Liver (tissue), 3 donors: Measurements from ENCODE around the gene OR2T10.

ENCODE experiments used
- EGR1 ChIP-seq, 2 donors: IDR thresholded peaks; 2 replicates each; pipeline ENCODE4 v1.6.1; 2016 to 2018; ENCODE audit warnings: antibody characterized with exemption in 2 of 2, low read depth in 2 of 2
- FOXA1 ChIP-seq: IDR thresholded peaks from 2 replicates; pipeline ENCODE4 v1.6.1; 2016; ENCODE audit warnings: antibody characterized with exemption
- FOXA2 ChIP-seq: IDR thresholded peaks from 2 replicates; pipeline ENCODE4 v1.6.1; 2016; ENCODE audit warnings: antibody characterized with exemption
- GABPA ChIP-seq, 2 donors: IDR thresholded peaks in 1 of 2; conservative IDR thresholded peaks in 1 of 2; 2 replicates each; pipeline ENCODE4 v1.6.1; 2016; ENCODE audit warnings: antibody characterized with exemption in 2 of 2, mild to moderate bottlenecking in 1 of 2, moderate library complexity in 1 of 2
- JUND ChIP-seq, 2 donors: IDR thresholded peaks; 2 replicates each; pipeline ENCODE4 v1.6.1; 2016; ENCODE audit warnings: antibody characterized with exemption in 2 of 2
- RAD21 ChIP-seq, 2 donors: IDR thresholded peaks; 2 replicates each; pipeline ENCODE4 v1.6.1; 2016; ENCODE audit warnings: antibody characterized with exemption in 2 of 2, mild to moderate bottlenecking in 2 of 2
- RXRA ChIP-seq, 2 donors: IDR thresholded peaks; 2 replicates each; pipeline ENCODE4 v1.6.1; 2017 to 2018; ENCODE audit warnings: antibody characterized with exemption in 2 of 2, mild to moderate bottlenecking in 1 of 2
- SP1 ChIP-seq: IDR thresholded peaks from 2 replicates; pipeline ENCODE4 v1.6.1; 2018; ENCODE audit warnings: antibody characterized with exemption, mild to moderate bottlenecking
- TAF1 ChIP-seq: conservative IDR thresholded peaks from 2 replicates; pipeline ENCODE4 v1.6.1; 2016; ENCODE audit warnings: antibody characterized with exemption, mild to moderate bottlenecking
- TF ChIP-seq, protein P1 (sequence below): fragments of 150-350 bp; IDR thresholded peaks from 2 replicates; pipeline ENCODE4 v1.5.1; 2017; ENCODE audit warnings: improper control_type of control experiment, low read depth, low read length; ENCODE audit not compliant: missing input control
- TF ChIP-seq, protein P2 (sequence below): IDR thresholded peaks from 2 replicates; pipeline ENCODE4 v1.6.1; 2016; ENCODE audit warnings: antibody characterized with exemption, mild to moderate bottlenecking
- TF ChIP-seq, protein P3 (sequence below): IDR thresholded peaks from 2 replicates; pipeline ENCODE4 v1.6.1; 2016; ENCODE audit warnings: antibody characterized with exemption
- TF ChIP-seq, protein P4 (sequence below): IDR thresholded peaks from 2 replicates; pipeline ENCODE4 v1.6.1; 2016; ENCODE audit warnings: antibody characterized with exemption
- TF ChIP-seq, protein P5 (sequence below): IDR thresholded peaks from 2 replicates; pipeline ENCODE4 v1.6.1; 2016; ENCODE audit warnings: antibody characterized with exemption
- donor health status: healthy.
- donor health status: healthy.

DNA sequence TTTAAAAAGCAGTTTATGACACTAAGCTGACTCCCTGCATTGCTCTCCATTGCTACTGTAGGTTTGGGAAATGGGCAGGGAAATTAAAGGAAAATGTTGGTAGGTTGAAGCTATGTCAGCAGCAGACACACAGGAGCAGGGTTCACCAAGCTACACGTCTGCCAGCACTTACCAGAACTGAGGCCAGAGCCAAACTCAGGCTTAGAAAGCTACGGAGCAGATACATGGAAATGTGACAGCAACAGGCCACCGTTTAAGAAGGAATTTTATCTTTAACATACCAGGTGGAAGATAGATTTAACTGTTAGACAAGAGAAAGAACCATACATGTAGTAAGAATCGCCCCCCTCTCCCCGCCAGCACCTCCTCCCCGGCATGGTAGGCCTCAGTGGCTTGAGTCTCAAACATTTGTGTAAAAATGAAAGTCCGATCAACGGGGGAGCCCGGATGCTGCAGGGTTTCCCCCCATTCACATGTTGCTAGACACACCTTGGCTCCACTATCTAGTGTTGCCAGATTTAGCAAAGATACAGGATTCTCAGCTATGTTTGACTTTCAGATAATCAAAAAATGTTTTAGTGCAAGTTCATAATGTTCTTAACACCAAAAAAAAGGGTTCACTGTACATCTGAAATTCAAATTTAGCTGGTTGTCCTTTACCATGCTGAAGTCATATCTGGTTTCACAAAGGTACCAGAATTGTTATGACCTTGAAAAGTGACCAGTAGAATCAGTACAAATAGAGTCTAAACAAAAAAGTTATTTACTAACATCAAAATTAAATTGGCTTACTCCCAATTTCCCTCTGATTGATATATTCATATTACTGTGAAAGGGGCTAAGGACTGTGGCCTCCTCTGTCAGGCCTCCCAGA is 30.7 kb upstream of the OR2T10 start:
- TF ChIP-seq, protein P1, sequence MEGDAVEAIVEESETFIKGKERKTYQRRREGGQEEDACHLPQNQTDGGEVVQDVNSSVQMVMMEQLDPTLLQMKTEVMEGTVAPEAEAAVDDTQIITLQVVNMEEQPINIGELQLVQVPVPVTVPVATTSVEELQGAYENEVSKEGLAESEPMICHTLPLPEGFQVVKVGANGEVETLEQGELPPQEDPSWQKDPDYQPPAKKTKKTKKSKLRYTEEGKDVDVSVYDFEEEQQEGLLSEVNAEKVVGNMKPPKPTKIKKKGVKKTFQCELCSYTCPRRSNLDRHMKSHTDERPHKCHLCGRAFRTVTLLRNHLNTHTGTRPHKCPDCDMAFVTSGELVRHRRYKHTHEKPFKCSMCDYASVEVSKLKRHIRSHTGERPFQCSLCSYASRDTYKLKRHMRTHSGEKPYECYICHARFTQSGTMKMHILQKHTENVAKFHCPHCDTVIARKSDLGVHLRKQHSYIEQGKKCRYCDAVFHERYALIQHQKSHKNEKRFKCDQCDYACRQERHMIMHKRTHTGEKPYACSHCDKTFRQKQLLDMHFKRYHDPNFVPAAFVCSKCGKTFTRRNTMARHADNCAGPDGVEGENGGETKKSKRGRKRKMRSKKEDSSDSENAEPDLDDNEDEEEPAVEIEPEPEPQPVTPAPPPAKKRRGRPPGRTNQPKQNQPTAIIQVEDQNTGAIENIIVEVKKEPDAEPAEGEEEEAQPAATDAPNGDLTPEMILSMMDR: no peak
- TF ChIP-seq FOXA1 (no peak), RAD21 (IDR thresholded peaks at IDR 0.05) (no peak), JUND (IDR thresholded peaks at IDR 0.05) (no peak), RXRA (IDR thresholded peaks at IDR 0.05) (no peak), SP1 (no peak), TAF1 (no peak), FOXA2 (no peak), GABPA (IDR thresholded peaks at IDR 0.05 in 1 of 2, conservative IDR thresholded peaks at IDR 0.05 in 1 of 2) (no peak), EGR1 (IDR thresholded peaks at IDR 0.05; ENCODE audit: low read depth in 2 of 2) (no peak)
- TF ChIP-seq, protein P2, sequence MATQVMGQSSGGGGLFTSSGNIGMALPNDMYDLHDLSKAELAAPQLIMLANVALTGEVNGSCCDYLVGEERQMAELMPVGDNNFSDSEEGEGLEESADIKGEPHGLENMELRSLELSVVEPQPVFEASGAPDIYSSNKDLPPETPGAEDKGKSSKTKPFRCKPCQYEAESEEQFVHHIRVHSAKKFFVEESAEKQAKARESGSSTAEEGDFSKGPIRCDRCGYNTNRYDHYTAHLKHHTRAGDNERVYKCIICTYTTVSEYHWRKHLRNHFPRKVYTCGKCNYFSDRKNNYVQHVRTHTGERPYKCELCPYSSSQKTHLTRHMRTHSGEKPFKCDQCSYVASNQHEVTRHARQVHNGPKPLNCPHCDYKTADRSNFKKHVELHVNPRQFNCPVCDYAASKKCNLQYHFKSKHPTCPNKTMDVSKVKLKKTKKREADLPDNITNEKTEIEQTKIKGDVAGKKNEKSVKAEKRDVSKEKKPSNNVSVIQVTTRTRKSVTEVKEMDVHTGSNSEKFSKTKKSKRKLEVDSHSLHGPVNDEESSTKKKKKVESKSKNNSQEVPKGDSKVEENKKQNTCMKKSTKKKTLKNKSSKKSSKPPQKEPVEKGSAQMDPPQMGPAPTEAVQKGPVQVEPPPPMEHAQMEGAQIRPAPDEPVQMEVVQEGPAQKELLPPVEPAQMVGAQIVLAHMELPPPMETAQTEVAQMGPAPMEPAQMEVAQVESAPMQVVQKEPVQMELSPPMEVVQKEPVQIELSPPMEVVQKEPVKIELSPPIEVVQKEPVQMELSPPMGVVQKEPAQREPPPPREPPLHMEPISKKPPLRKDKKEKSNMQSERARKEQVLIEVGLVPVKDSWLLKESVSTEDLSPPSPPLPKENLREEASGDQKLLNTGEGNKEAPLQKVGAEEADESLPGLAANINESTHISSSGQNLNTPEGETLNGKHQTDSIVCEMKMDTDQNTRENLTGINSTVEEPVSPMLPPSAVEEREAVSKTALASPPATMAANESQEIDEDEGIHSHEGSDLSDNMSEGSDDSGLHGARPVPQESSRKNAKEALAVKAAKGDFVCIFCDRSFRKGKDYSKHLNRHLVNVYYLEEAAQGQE: no peak
- TF ChIP-seq, protein P3, sequence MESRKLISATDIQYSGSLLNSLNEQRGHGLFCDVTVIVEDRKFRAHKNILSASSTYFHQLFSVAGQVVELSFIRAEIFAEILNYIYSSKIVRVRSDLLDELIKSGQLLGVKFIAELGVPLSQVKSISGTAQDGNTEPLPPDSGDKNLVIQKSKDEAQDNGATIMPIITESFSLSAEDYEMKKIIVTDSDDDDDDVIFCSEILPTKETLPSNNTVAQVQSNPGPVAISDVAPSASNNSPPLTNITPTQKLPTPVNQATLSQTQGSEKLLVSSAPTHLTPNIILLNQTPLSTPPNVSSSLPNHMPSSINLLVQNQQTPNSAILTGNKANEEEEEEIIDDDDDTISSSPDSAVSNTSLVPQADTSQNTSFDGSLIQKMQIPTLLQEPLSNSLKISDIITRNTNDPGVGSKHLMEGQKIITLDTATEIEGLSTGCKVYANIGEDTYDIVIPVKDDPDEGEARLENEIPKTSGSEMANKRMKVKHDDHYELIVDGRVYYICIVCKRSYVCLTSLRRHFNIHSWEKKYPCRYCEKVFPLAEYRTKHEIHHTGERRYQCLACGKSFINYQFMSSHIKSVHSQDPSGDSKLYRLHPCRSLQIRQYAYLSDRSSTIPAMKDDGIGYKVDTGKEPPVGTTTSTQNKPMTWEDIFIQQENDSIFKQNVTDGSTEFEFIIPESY: no peak
- TF ChIP-seq, protein P4, sequence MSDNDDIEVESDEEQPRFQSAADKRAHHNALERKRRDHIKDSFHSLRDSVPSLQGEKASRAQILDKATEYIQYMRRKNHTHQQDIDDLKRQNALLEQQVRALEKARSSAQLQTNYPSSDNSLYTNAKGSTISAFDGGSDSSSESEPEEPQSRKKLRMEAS: no peak
- TF ChIP-seq, protein P5, sequence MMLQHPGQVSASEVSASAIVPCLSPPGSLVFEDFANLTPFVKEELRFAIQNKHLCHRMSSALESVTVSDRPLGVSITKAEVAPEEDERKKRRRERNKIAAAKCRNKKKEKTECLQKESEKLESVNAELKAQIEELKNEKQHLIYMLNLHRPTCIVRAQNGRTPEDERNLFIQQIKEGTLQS: no peak
